ENCODE results near the gene CCDC127. TPM values are rescaled to one million over a fixed set of nuclear protein-coding genes. Genes with fewer than 3 reads are reported as not detected.
"Not testable (repeated sequence)": the region's sequence is repeated elsewhere in the genome, so short reads cannot be mapped to it uniquely, and the experiment has no call there.

CCDC127 gene
- total RNA-seq, 2 donors from 2014 or later = 6.4 to 10.5 TPM

GRCh38 chr5:203246-203930, 14.6 kb downstream of the CCDC127 start:
- Mint-ChIP-seq H3K27me3 (no peaks in the 10 kb centered on the region), H3K4me1 (peaks cover 10% of the 10 kb centered on the region), H3K4me3 (no peak overlapping the region), H3K9me3 (no peaks in the 10 kb centered on the region), H3K36me3 (ENCODE audit: low read depth) (peaks cover 55% of the 10 kb centered on the region), H3K27ac (no peak overlapping the region)
- ATAC-seq (replicated peaks) = no peak

GRCh38 chr5:201672-202071, 16.3 kb downstream of the CCDC127 start:
- H3K36me3 Mint-ChIP-seq (ENCODE audit: low read depth) = peaks cover 39% of the 10 kb centered on the region
- no peaks in the 10 kb centered on the region for H3K9me3 Mint-ChIP-seq
- no peak overlapping the region for H3K27ac Mint-ChIP-seq
- H3K4me1 Mint-ChIP-seq = peaks cover 4% of the 10 kb centered on the region
- H3K27me3 Mint-ChIP-seq = no peaks in the 10 kb centered on the region
- ATAC-seq (replicated peaks) = no peak
- H3K4me3 Mint-ChIP-seq = no peak overlapping the region

- ATAC-seq (replicated peaks) = no peak
- Mint-ChIP-seq H3K9me3 (no peaks in the 10 kb centered on the region), H3K4me1 (peaks cover 4% of the 10 kb centered on the region), H3K4me3 (no peak overlapping the region), H3K36me3 (ENCODE audit: low read depth) (peaks cover 32% of the 10 kb centered on the region), H3K27ac (no peak overlapping the region), H3K27me3 (no peaks in the 10 kb centered on the region)
Measured at GRCh38 chr5:200985-201384, 17.0 kb downstream of the CCDC127 start.

- peaks cover 23% of the 10 kb centered on the region for H3K36me3 Mint-ChIP-seq (ENCODE audit: low read depth)
- no peak for ATAC-seq (replicated peaks)
- no peak overlapping the region for H3K4me3 Mint-ChIP-seq
- no peak overlapping the region for H3K27ac Mint-ChIP-seq
- no peaks in the 10 kb centered on the region for H3K27me3 Mint-ChIP-seq
- H3K9me3 Mint-ChIP-seq = no peaks in the 10 kb centered on the region
- peaks cover 4% of the 10 kb centered on the region for H3K4me1 Mint-ChIP-seq
Measured at GRCh38 chr5:199950-200645, 17.9 kb downstream of the CCDC127 start.

GRCh38 chr5:199197-199949, 18.6 kb downstream of the CCDC127 start:
- Mint-ChIP-seq H3K4me1 (peaks cover 4% of the 10 kb centered on the region), H3K27ac (no peak overlapping the region), H3K9me3 (no peaks in the 10 kb centered on the region), H3K36me3 (ENCODE audit: low read depth) (peaks cover 16% of the 10 kb centered on the region), H3K27me3 (no peaks in the 10 kb centered on the region), H3K4me3 (no peak overlapping the region)
- no peak for ATAC-seq (replicated peaks)

- H3K36me3 Mint-ChIP-seq (ENCODE audit: low read depth) = peaks cover 9% of the 10 kb centered on the region
- H3K4me3 Mint-ChIP-seq = no peak overlapping the region
- ATAC-seq (replicated peaks) = no peak
- peaks cover 4% of the 10 kb centered on the region for H3K4me1 Mint-ChIP-seq
- H3K9me3 Mint-ChIP-seq = no peaks in the 10 kb centered on the region
- H3K27me3 Mint-ChIP-seq = no peaks in the 10 kb centered on the region
- H3K27ac Mint-ChIP-seq = no peak overlapping the region
Measured at GRCh38 chr5:198516-199196, 19.3 kb downstream of the CCDC127 start.

GRCh38 chr5:197892-198489, 20.0 kb downstream of the CCDC127 start:
- ATAC-seq (replicated peaks) = no peak
- Mint-ChIP-seq H3K27me3 (no peaks in the 10 kb centered on the region), H3K36me3 (ENCODE audit: low read depth) (peaks cover 6% of the 10 kb centered on the region)

GRCh38 chr5:197031-197430, 20.9 kb downstream of the CCDC127 start:
- not testable (repeated sequence) for H3K36me3 Mint-ChIP-seq (ENCODE audit: low read depth); ATAC-seq (replicated peaks); H3K4me1 Mint-ChIP-seq; H3K9me3 Mint-ChIP-seq; H3K4me3 Mint-ChIP-seq; H3K27me3 Mint-ChIP-seq; H3K27ac Mint-ChIP-seq

More at GRCh38 chr5:197892-198489, 20.0 kb downstream of the CCDC127 start:
- Mint-ChIP-seq H3K9me3 (no peaks in the 10 kb centered on the region), H3K4me3 (no peak overlapping the region), H3K4me1 (peaks cover 4% of the 10 kb centered on the region), H3K27ac (no peak overlapping the region)

GRCh38 chr5:196350-196749, 21.6 kb downstream of the CCDC127 start:
- no peaks in the 10 kb centered on the region for H3K27me3 Mint-ChIP-seq
- no peaks in the 10 kb centered on the region for H3K9me3 Mint-ChIP-seq
- H3K4me1 Mint-ChIP-seq = no peaks in the 10 kb centered on the region
- H3K4me3 Mint-ChIP-seq = no peak overlapping the region
- ATAC-seq (replicated peaks) = no peak
- no peak overlapping the region for H3K27ac Mint-ChIP-seq
- no peaks in the 10 kb centered on the region for H3K36me3 Mint-ChIP-seq (ENCODE audit: low read depth)

GRCh38 chr5:195401-196160, 22.4 kb downstream of the CCDC127 start:
- Mint-ChIP-seq H3K4me1 (no peaks in the 10 kb centered on the region), H3K9me3 (no peaks in the 10 kb centered on the region), H3K27ac (no peak overlapping the region), H3K27me3 (no peaks in the 10 kb centered on the region), H3K36me3 (ENCODE audit: low read depth) (no peaks in the 10 kb centered on the region), H3K4me3 (no peak overlapping the region)
- no peak for ATAC-seq (replicated peaks)

GRCh38 chr5:194603-195209, 23.2 kb downstream of the CCDC127 start:
- no peaks in the 10 kb centered on the region for H3K9me3 Mint-ChIP-seq
- no peaks in the 10 kb centered on the region for H3K4me1 Mint-ChIP-seq
- no peak overlapping the region for H3K27ac Mint-ChIP-seq
- no peaks in the 10 kb centered on the region for H3K27me3 Mint-ChIP-seq
- ATAC-seq (replicated peaks) = no peak
- no peak overlapping the region for H3K4me3 Mint-ChIP-seq
- H3K36me3 Mint-ChIP-seq (ENCODE audit: low read depth) = no peaks in the 10 kb centered on the region

GRCh38 chr5:194102-194501, 23.9 kb downstream of the CCDC127 start:
- Mint-ChIP-seq H3K4me3 (no peak overlapping the region), H3K9me3 (no peaks in the 10 kb centered on the region), H3K27me3 (no peaks in the 10 kb centered on the region), H3K4me1 (no peaks in the 10 kb centered on the region), H3K27ac (no peak overlapping the region), H3K36me3 (ENCODE audit: low read depth) (no peaks in the 10 kb centered on the region)
- no peak for ATAC-seq (replicated peaks)
